GM12874 (cell line): ENCODE data around the gene PTH1R.

ENCODE experiments used
- TF ChIP-seq, protein P1 (sequence below): IDR thresholded peaks from 2 replicates; pipeline ENCODE4 v1.5.1; 2011; ENCODE audit warnings: low read depth, mild to moderate bottlenecking, control low read depth, low read length, moderate library complexity; ENCODE audit not compliant: insufficient read depth

Gene PTH1R

DNA sequence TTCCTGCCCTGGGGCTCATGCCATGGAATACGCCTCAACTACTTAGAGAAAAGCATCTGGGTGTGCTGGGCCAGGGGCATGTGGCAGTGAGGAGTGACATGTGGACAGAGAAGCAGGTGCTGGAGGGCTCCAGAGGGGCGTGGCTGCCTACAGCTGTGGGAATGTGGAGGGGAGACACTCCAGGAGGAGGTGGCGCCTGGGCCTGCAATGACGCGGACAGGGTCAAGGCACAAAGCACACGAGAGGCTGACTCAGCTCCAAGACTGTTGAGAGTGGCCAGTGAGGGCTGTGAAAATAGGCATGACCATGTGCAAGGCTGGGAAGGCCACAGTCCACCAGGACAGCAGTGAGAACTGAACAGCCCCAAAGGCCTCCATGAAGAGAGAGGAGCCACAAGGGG, 48.5 kb downstream of the PTH1R start:
- TF ChIP-seq, protein P1, sequence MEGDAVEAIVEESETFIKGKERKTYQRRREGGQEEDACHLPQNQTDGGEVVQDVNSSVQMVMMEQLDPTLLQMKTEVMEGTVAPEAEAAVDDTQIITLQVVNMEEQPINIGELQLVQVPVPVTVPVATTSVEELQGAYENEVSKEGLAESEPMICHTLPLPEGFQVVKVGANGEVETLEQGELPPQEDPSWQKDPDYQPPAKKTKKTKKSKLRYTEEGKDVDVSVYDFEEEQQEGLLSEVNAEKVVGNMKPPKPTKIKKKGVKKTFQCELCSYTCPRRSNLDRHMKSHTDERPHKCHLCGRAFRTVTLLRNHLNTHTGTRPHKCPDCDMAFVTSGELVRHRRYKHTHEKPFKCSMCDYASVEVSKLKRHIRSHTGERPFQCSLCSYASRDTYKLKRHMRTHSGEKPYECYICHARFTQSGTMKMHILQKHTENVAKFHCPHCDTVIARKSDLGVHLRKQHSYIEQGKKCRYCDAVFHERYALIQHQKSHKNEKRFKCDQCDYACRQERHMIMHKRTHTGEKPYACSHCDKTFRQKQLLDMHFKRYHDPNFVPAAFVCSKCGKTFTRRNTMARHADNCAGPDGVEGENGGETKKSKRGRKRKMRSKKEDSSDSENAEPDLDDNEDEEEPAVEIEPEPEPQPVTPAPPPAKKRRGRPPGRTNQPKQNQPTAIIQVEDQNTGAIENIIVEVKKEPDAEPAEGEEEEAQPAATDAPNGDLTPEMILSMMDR: no peak

DNA sequence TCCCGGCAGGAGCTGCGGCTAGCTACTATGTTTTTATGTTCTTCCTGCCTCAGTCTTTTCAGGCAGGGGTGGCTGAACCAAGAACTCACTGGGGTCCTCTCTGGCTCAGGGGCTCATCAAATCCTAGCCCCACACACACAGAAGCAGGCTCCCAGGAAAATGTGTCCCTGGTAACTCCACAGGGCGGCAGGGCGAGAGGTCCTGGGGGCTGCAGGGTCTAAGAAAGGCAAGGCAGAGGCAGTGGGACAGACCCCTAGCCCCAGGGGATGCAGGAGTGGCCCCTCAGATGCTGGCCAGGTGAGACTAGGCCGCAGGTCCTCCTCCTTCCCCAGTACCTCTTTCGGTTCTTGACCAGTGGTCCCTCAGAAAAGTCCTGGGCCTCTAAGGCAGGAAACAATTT, 48.9 kb downstream of the PTH1R start:
- TF ChIP-seq, protein P1: no peak

DNA sequence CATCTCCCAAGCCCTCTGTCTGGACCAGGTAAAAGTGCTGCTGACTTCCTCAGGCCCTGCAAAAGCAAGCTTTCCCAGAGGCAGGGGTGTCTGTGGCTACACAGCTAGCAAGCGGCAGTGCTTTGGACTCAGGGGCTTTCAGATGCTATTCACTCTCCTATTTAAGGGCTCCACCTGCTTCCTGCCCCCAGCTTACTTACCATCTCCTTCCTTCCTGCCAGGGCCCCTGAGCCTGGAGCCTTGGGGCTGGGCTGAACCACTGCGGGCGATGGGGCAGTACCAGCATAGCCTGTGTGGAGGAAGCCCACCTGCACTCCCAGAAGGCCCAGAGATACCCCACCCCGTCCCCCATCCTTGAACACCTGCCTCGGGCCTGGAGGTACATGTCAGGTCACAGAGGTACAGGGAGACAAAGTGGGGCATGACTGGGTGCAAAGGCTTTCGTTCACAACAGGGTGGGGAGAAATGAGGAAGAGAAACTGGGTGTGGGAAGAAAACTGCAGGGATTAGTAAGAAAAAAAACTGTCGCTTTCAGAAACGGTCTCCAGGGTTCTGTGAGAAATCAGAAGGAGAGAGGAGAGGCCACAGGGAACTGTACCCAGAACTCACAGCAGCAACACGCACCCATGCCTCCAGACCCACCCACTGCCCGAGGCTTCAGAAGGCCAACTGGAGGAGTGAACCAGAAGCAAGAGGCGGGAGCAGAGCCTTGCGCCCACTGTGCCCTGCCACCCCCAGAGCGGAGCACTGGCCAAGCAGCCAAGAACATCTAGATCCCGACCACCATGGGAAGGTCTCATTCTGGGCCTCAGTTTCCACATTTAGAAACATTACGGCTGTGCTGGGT, 49.6 kb downstream of the PTH1R start:
- TF ChIP-seq, protein P1: no peak

GRCh38 chr3:46927718-46928073, 50.2 kb downstream of the PTH1R start:
- TF ChIP-seq, protein P1: no peak

DNA sequence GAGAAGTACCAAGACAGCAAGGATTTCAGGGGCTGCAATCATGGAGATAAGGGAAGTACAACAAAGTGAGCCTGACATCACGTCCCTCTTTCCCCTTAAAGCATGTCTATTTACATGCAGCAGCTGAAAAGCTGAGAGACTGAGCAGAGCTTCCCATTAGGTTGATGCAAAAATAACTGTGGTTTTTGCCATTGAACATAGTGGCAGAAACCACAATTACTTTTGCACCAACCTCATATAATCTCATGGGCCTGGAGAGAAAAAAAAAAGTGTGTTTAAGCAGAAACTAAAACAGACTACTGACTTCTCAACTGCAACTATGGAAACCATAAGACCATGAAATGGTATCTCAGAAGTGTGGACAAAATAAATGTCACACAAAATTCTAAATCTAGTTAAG, 50.8 kb downstream of the PTH1R start:
- TF ChIP-seq, protein P1: no peak

DNA sequence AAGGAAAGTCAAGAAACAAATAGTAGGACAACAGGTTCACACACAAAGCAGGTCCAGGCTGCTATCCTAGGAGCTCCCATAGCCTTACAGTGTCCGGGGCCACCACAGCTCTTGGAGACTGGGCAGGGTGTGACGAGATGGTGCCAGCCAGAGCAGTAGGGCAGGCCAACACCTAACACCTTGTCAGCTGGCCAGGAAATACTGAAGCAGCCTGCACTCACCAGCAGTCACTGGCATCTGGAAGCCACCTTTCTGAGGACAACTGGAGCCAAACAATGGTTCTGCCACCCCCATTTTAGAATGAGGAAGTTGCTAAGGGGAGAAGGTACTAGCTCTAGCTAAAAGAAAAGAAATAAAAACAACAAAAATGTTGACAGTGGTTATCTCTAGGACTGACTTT, 51.8 kb downstream of the PTH1R start:
- TF ChIP-seq, protein P1: no peak

GRCh38 chr3:46930166-46930944, 52.8 kb downstream of the PTH1R start:
- TF ChIP-seq, protein P1: no peak
